AG04449 (cell line): ENCODE measurements around the gene CIT.
A peak's percentile ranks its signal among the peaks of the same experiment; 100 is the strongest.

Experiments used
- CTCF ChIA-PET: fragments of 350-600 bp; formaldehyde crosslinking; extraction: SDS; loops from one replicate; lab custom pipeline; 2021; ENCODE audit warnings: antibody characterized with exemption; lab: Yijun Ruan, JAX
- POLR2A ChIA-PET: fragments of 400-600, 350-600 bp; formaldehyde crosslinking; extraction: SDS; loops from one replicate; lab custom pipeline; 2020; ENCODE audit warnings: antibody characterized with exemption, inconsistent platforms; lab: Yijun Ruan, JAX
- DNase-seq: peaks from one replicate; pipeline ENCODE4 v3.0.0-alpha.2; 2010; ENCODE audit warnings: low read depth, low spot score
- H3K4me3 ChIP-seq: 2 replicates; pipeline ENCODE4 v1.5.1; 2011; ENCODE audit warnings: low read depth, mild to moderate bottlenecking, control low read depth, low read length
- CTCF ChIP-seq: IDR thresholded peaks from one replicate; pipeline ENCODE4 v1.5.1; 2011; ENCODE audit warnings: mild to moderate bottlenecking, moderate library complexity, low read length, control low read depth, inconsistent platforms; ENCODE audit not compliant: insufficient read depth; ENCODE audit errors: missing control alignments

The CIT gene

GRCh38 chr12:119876761-119877638 lies at the start of gene CIT:
Gene CIT, minus strand, starts transcription at chr12:119877320. Its CDS starts 1,152 bp downstream, at chr12:119876168.
- DNase-seq: peak; percentile 73
- no peak for TF ChIP-seq CTCF
- POLR2A ChIA-PET: no interaction called here
- CTCF ChIA-PET: no interaction called here
- peak within 1 kb of the TSS; percentile 92 for H3K4me3 ChIP-seq

GRCh38 chr12:119925269-119925668 lies 48.1 kb upstream of the CIT start:
- ChIA-PET POLR2A (no interaction called here), CTCF (no interaction called here)
- no peak overlapping the region for H3K4me3 ChIP-seq
- DNase-seq: no peak
- TF ChIP-seq CTCF: no peak

- H3K4me3 ChIP-seq: no peak overlapping the region
- no peak for TF ChIP-seq CTCF
- ChIA-PET POLR2A (no interaction called here), CTCF (no interaction called here)
- no peak for DNase-seq
These were observed 42.9 kb upstream of the CIT start for GRCh38 chr12:119920064-119920463.

GRCh38 chr12:119915894-119916510 lies 38.9 kb upstream of the CIT start:
- ChIA-PET CTCF (no interaction called here), POLR2A (no interaction called here)
- no peak for TF ChIP-seq CTCF
- no peak overlapping the region for H3K4me3 ChIP-seq
- DNase-seq: no peak

GRCh38 chr12:119914666-119915065 lies 37.5 kb upstream of the CIT start:
- POLR2A ChIA-PET: no interaction called here

More at GRCh38 chr12:119914666-119915065, 37.5 kb upstream of the CIT start:
- no peak for DNase-seq
- TF ChIP-seq CTCF: no peak
- CTCF ChIA-PET: no interaction called here
- no peak overlapping the region for H3K4me3 ChIP-seq
